Measurements from ENCODE around the gene RAC3. TPM values are rescaled to one million over a fixed set of nuclear protein-coding genes. Genes with fewer than 3 reads are reported as not detected.

The RAC3 gene
- total and polyA plus RNA-seq, 2 of the 8 experiments (the other 6 are each of a cell fraction or from before 2014, with no cell fraction given) = 177 to 299 TPM

- H3K36me3 ChIP-seq (ENCODE audit: control insufficient read depth in 2 of 4, insufficient read depth in 4 of 4, low read length in 3 of 4) = no peaks in the 10 kb centered on the region; a peak in 1 of 8 replicates
- H4K8ac ChIP-seq (ENCODE audit: extremely low read depth, insufficient read depth, low read length) = no peak overlapping the region
- peaks cover 3% of the 10 kb centered on the region for H3K79me1 ChIP-seq (ENCODE audit: low read depth, low read length)
- no peak for FAIRE-seq
- H2AK5ac ChIP-seq (ENCODE audit: low read depth, low read length) = no peak overlapping the region
- no peak overlapping the region for H3K4me3 ChIP-seq (ENCODE audit: extremely low read depth in 1 of 4, insufficient read depth in 2 of 4, low read depth in 3 of 4, low read length in 4 of 4)
- H3K23ac ChIP-seq (ENCODE audit: insufficient read length) = no peak overlapping the region
- 0 out of 2 replicates have a peak overlapping the region, but pooled peaks have one; percentile 60 for H2BK5ac ChIP-seq (ENCODE audit: low read depth, low read length)
- H2BK20ac ChIP-seq (ENCODE audit: low read length) = no peak overlapping the region
- no peaks in the 10 kb centered on the region for H3K9me3 ChIP-seq (ENCODE audit: insufficient read depth in 2 of 2, low read depth in 1 of 2, low read length in 1 of 2)
- no peak overlapping the region for H4K5ac ChIP-seq (ENCODE audit: insufficient read length, low read depth, low read length)
- ChIA-PET POLR2A (ENCODE audit: partially characterized antibody) (interaction anchor here (1.2 kb wide), 1 partner anchor 47 kb away, joined by 3 read pairs; no protein-coding TSS in a partner anchor), CTCF (ENCODE audit: partially characterized antibody) (interaction anchor here (0.7 kb wide), 1 partner anchor 47 kb away, joined by 3 read pairs; no protein-coding TSS in a partner anchor)
- no peak overlapping the region for H2BK12ac ChIP-seq (ENCODE audit: low read depth, low read length)
- no peaks in the 10 kb centered on the region for H3K79me2 ChIP-seq (ENCODE audit: control insufficient read depth in 1 of 2, insufficient read depth in 2 of 2, low read length in 2 of 2)
- no peak overlapping the region for H4K91ac ChIP-seq (replicated peaks; ENCODE audit: insufficient read length, low read length)
- H3K23me2 ChIP-seq (ENCODE audit: low read depth, low read length) = 0 out of 2 replicates have a peak, but pooled peaks cover 1% of the 10 kb centered on the region
- no peak overlapping the region for H2BK15ac ChIP-seq (ENCODE audit: low read length)
- no peak overlapping the region for H2BK120ac ChIP-seq (replicated peaks; ENCODE audit: low read depth, low read length)
- H3K4me1 ChIP-seq (replicated peaks in 1 of 4; ENCODE audit: control insufficient read depth in 3 of 4, insufficient read depth in 4 of 4, low read length in 3 of 4) = peaks cover 0 to 1% (median 0%) of the 10 kb centered on the region in 4 experiments; a peak in 1 of 7 replicates
- peaks cover 3 to 4% of the 10 kb centered on the region in 2 experiments for H4K20me1 ChIP-seq (replicated peaks in 1 of 2; ENCODE audit: control insufficient read depth in 1 of 2, insufficient read depth in 2 of 2, low read length in 2 of 2)
- H3K14ac ChIP-seq (ENCODE audit: insufficient read length) = no peak overlapping the region
- TF ChIP-seq NANOG (IDR thresholded peaks at IDR 0.05; ENCODE audit: insufficient read depth, low read depth, low read length, poor library complexity, severe bottlenecking) (no peak), CBX8 (IDR thresholded peaks at IDR 0.05; ENCODE audit: borderline replicate concordance, low read depth, low read length) (no peak), CREB1 (IDR thresholded peaks at IDR 0.05) (no peak)
- H2AFZ ChIP-seq (ENCODE audit: low read length) = no peak overlapping the region
- 88% methylated on average over 23 of the region's 24 CpGs; no CpG with 5 or more reads in 1 of the 2 experiments for WGBS, 2 experiments (ENCODE audit: extremely low coverage in 1 of 2, insufficient coverage in 1 of 2, insufficient read length in 1 of 2, insufficient replicate concordance in 2 of 2, low coverage in 1 of 2, low lambda C conversion rate in 2 of 2, missing lambda C conversion rate in 1 of 2)
- H3K27me3 ChIP-seq (replicated peaks in 1 of 4; ENCODE audit: control insufficient read depth in 3 of 4, extremely low read depth in 1 of 4, insufficient read depth in 3 of 4, low read length in 3 of 4) = no peaks in the 10 kb centered on the region
- no peak overlapping the region for H3K4ac ChIP-seq (replicated peaks; ENCODE audit: insufficient read length, low read depth, low read length)
- no peak overlapping the region for H3K18ac ChIP-seq (ENCODE audit: extremely low read depth, low read length)
- no peak overlapping the region for H3K4me2 ChIP-seq (ENCODE audit: insufficient read depth in 1 of 2, low read depth in 2 of 2, low read length in 2 of 2)
- no peak overlapping the region for H3K56ac ChIP-seq (replicated peaks; ENCODE audit: insufficient read length, low read depth, low read length)
- no peak overlapping the region for H3K9ac ChIP-seq (replicated peaks in 1 of 4; ENCODE audit: extremely low read depth in 1 of 4, low read depth in 3 of 4, low read length in 3 of 4)
- H3K27ac ChIP-seq (ENCODE audit: low read depth, low read length) = no peak overlapping the region
- no peak for DNase-seq (ENCODE audit: low read depth in 1 of 2, low spot score in 2 of 2)
Observed at GRCh38 chr17:82006468-82007227, 24.8 kb upstream of the RAC3 start.

All from H1 (cell line).